Breast epithelium (tissue), 4 donors: Measurements from ENCODE around the gene MAP10. TPM values are rescaled to one million over a fixed set of nuclear protein-coding genes. Genes with fewer than 3 reads are reported as not detected.

Experiments
- DNase-seq, 2 donors: peaks; one replicate each; pipeline ENCODE4 v3.0.0-alpha.2; 2019; ENCODE audit warnings: low spot score in 2 of 2
- H3K27ac ChIP-seq, 2 donors: fragments of 200-600 bp; sonication (generic) in 1 of 2; one replicate each; pipeline ENCODE4 v1.5.1; 2016 to 2019; ENCODE audit warnings: mild to moderate bottlenecking in 1 of 2
- H3K27me3 ChIP-seq, 2 donors: fragments of 200-600 bp; sonication (generic) in 1 of 2; one replicate each; pipeline versions ENCODE4 v1.5.1 to v1.6.0; 2017 to 2019; ENCODE audit warnings: control low read depth in 1 of 2, mild to moderate bottlenecking in 1 of 2
- H3K36me3 ChIP-seq: fragments of 200-600 bp; one replicate; pipeline ENCODE4 v1.5.1; 2019
- H3K4me1 ChIP-seq, 2 donors: fragments of 200-600 bp; sonication (generic); one replicate each; pipeline ENCODE4 v1.5.1; 2016 to 2019; ENCODE audit warnings: control low read depth in 1 of 2
- H3K4me3 ChIP-seq, 3 donors: fragments of 200-600 bp; sonication (generic); 1 replicate in 2 of 3; 2 replicates in 1 of 3; pipeline ENCODE4 v1.5.1; 2016 to 2019; ENCODE audit warnings: mild to moderate bottlenecking in 3 of 3, moderate library complexity in 2 of 3
- H3K9me3 ChIP-seq, 2 donors: fragments of 200-600 bp; sonication (generic) in 1 of 2; one replicate each; pipeline ENCODE4 v1.5.1; 2016 to 2019; ENCODE audit warnings: control low read depth in 1 of 2
- CTCF ChIP-seq, 3 donors: fragments of 450-650 bp; IDR thresholded peaks; one replicate each; pipeline ENCODE4 v1.5.1; 2016 to 2017; ENCODE audit warnings: antibody characterized with exemption in 3 of 3, mild to moderate bottlenecking in 3 of 3, moderate library complexity in 3 of 3
- POLR2A ChIP-seq: fragments of 450-650 bp; IDR thresholded peaks from one replicate; pipeline ENCODE4 v1.6.1; 2016; ENCODE audit warnings: antibody characterized with exemption, mild to moderate bottlenecking, moderate library complexity
- POLR2AphosphoS5 ChIP-seq, 3 donors: sonication (generic); formaldehyde crosslinking; IDR thresholded peaks; one replicate each; pipeline ENCODE4 v1.6.1; 2017; ENCODE audit warnings: antibody characterized with exemption in 3 of 3
- intact Hi-C: fragments of 100-400 bp; cut with DNase I; formaldehyde crosslinking; loops from one replicate; pipeline ENCODE4 v1.15.1; 2023; ENCODE audit warnings: low total_unique reads
- total RNA-seq, 3 donors: library from RNA; depleted of rRNA; stranded (reverse); fragments of >200 nt; gene quantifications; one replicate each; pipeline ENCODE4 v1.1.0, GENCODE V29; 2016

The MAP10 gene
- total RNA-seq, 3 donors from 2014 or later = 1.6 to 3.4 (median 2.9) TPM

- TF ChIP-seq POLR2A (no peak), POLR2AphosphoS5 (IDR thresholded peaks at IDR 0.05) (no peak), CTCF (IDR thresholded peaks at IDR 0.05) (no peak)
- Histone ChIP-seq H3K27me3 (no peaks in the 10 kb centered on the region), H3K36me3 (no peaks in the 10 kb centered on the region), H3K9me3 (no peaks in the 10 kb centered on the region), H3K4me3 (no peak overlapping the region), H3K27ac (no peak overlapping the region), H3K4me1 (no peaks in the 10 kb centered on the region)
- DNase-seq = no peak
- intact Hi-C loops = no loop called here
Measured at GRCh38 chr1:232788235-232788872, 16.9 kb upstream of the MAP10 start.

GRCh38 chr1:232789651-232790050, 15.6 kb upstream of the MAP10 start:
- Histone ChIP-seq H3K9me3 (no peaks in the 10 kb centered on the region), H3K36me3 (no peaks in the 10 kb centered on the region), H3K4me1 (no peaks in the 10 kb centered on the region), H3K4me3 (no peak overlapping the region), H3K27ac (no peak overlapping the region), H3K27me3 (no peaks in the 10 kb centered on the region)
- no peak for DNase-seq
- TF ChIP-seq POLR2AphosphoS5 (IDR thresholded peaks at IDR 0.05) (no peak), POLR2A (no peak), CTCF (IDR thresholded peaks at IDR 0.05) (no peak)
- intact Hi-C loops = no loop called here

GRCh38 chr1:232792949-232793348, 12.3 kb upstream of the MAP10 start:
- intact Hi-C loops = no loop called here
- TF ChIP-seq CTCF (IDR thresholded peaks at IDR 0.05) (no peak), POLR2A (no peak), POLR2AphosphoS5 (IDR thresholded peaks at IDR 0.05) (no peak)
- no peak for DNase-seq

GRCh38 chr1:232793944-232794343, 11.3 kb upstream of the MAP10 start:
- H3K27me3 ChIP-seq = no peaks in the 10 kb centered on the region
- no peaks in the 10 kb centered on the region for H3K9me3 ChIP-seq
- TF ChIP-seq POLR2AphosphoS5 (IDR thresholded peaks at IDR 0.05) (no peak), CTCF (IDR thresholded peaks at IDR 0.05) (no peak)
- H3K4me1 ChIP-seq = no peaks in the 10 kb centered on the region
- no peak overlapping the region for H3K27ac ChIP-seq
- no peak overlapping the region for H3K4me3 ChIP-seq
- no peak for DNase-seq
- intact Hi-C loops = no loop called here
- no peaks in the 10 kb centered on the region for H3K36me3 ChIP-seq

More at GRCh38 chr1:232792949-232793348, 12.3 kb upstream of the MAP10 start:
- no peaks in the 10 kb centered on the region for H3K27me3 ChIP-seq
- no peak overlapping the region for H3K27ac ChIP-seq
- no peak overlapping the region for H3K4me3 ChIP-seq
- H3K9me3 ChIP-seq = no peaks in the 10 kb centered on the region
- no peaks in the 10 kb centered on the region for H3K4me1 ChIP-seq
- H3K36me3 ChIP-seq = no peaks in the 10 kb centered on the region

- intact Hi-C loops = no loop called here
- no peaks in the 10 kb centered on the region for H3K36me3 ChIP-seq
- no peaks in the 10 kb centered on the region for H3K9me3 ChIP-seq
- H3K4me3 ChIP-seq = no peak overlapping the region
- no peak overlapping the region for H3K27ac ChIP-seq
- H3K27me3 ChIP-seq = no peaks in the 10 kb centered on the region
- H3K4me1 ChIP-seq = no peaks in the 10 kb centered on the region
- DNase-seq = no peak
- TF ChIP-seq POLR2AphosphoS5 (IDR thresholded peaks at IDR 0.05) = no peak
- no peak for TF ChIP-seq CTCF (IDR thresholded peaks at IDR 0.05)
- no peak for TF ChIP-seq POLR2A
Measured at GRCh38 chr1:232795497-232796053, 9.6 kb upstream of the MAP10 start.
